SK-N-SH (cell line): Measurements from ENCODE around the gene FOXK2.

Experiments used
- RAD21 ChIP-seq: IDR thresholded peaks from 2 replicates; pipeline ENCODE4 v1.6.1; 2012; ENCODE audit warnings: mild to moderate bottlenecking, low read length
- TF ChIP-seq, protein P1 (sequence below): fragments of 200-600 bp; sonication (generic); IDR thresholded peaks from 2 replicates; pipeline ENCODE4 v1.6.1; 2017; ENCODE audit warnings: antibody characterized with exemption, mild to moderate bottlenecking, moderate library complexity

DNA sequence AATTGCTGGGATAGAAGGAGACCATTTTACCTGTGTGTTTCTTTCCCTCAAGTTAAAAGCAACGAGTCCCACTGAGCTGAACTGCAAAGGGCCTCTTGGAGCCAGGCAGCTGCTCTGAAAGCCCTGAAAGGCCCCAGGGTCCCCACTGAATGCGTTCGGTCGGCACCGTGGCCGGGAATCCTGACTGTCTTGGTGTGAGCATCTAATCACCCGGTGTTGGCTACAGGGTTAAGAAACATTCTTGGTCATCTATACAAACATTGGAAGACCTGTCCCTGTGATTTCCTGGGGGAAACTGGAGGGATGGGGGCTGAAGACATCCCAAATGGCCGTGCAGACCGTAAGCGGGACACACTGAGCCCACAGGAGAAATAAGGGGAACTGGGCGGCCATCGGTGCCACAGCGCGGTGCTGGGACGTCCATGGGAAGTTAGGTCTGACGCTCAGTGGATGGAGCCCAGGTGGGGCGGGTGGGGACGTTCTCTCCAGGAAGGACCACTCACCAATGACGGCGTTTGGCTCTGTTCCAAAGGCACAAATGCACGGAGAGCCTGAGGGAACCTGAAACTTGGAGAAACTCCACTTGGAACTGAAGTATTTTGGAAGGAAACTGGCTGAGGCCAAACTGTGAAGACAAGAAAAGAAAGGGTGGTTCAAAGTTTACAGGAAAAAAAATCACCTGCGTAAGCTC lies 96.6 kb downstream of the FOXK2 start:
- no peak for TF ChIP-seq RAD21
- TF ChIP-seq, protein P1, sequence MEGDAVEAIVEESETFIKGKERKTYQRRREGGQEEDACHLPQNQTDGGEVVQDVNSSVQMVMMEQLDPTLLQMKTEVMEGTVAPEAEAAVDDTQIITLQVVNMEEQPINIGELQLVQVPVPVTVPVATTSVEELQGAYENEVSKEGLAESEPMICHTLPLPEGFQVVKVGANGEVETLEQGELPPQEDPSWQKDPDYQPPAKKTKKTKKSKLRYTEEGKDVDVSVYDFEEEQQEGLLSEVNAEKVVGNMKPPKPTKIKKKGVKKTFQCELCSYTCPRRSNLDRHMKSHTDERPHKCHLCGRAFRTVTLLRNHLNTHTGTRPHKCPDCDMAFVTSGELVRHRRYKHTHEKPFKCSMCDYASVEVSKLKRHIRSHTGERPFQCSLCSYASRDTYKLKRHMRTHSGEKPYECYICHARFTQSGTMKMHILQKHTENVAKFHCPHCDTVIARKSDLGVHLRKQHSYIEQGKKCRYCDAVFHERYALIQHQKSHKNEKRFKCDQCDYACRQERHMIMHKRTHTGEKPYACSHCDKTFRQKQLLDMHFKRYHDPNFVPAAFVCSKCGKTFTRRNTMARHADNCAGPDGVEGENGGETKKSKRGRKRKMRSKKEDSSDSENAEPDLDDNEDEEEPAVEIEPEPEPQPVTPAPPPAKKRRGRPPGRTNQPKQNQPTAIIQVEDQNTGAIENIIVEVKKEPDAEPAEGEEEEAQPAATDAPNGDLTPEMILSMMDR, result no peak
